K562 (cell line): ENCODE data around the gene AMPD3. TPM values are rescaled to one million over a fixed set of nuclear protein-coding genes. Genes with fewer than 3 reads are reported as not detected.

Source experiments
- ATAC-seq: fragments of 200-7000 bp; cut with Tn5 transposase; 3 replicates; pipeline ENCODE4 v1.9.1; 2020; ENCODE audit warnings: moderate library complexity
- BruUV-seq: library from RNA; stranded (reverse); fragments of 400-500 nt; replicated peaks from 2 replicates; lab custom pipeline; 2021; lab: Mats Ljungman, UMichigan
- CTCF ChIA-PET: fragments of 300-600 bp; formaldehyde crosslinking; extraction: SDS; loops from one replicate; lab custom pipeline; 2021; ENCODE audit warnings: low intra/inter-chr PET ratio; lab: Yijun Ruan, JAX
- POLR2A ChIA-PET: fragments of 300-600, 350-650 bp; sonication (Branson Sonifier 250); formaldehyde crosslinking; extraction: SDS; loops from one replicate; lab custom pipeline; 2021; ENCODE audit warnings: antibody characterized with exemption, inconsistent platforms; lab: Yijun Ruan, JAX
- DNase-seq, 4 experiments: peaks; one replicate each; pipeline versions ENCODE4 v3.0.0 to v3.0.0-alpha.2; 2011 to 2018; ENCODE audit warnings: low spot score in 3 of 4, mixed read lengths in 3 of 4; ENCODE audit errors: extremely low read depth in 1 of 4
- FAIRE-seq: peaks from 2 replicates; lab custom pipeline; 2011; peaks lifted over from hg19 to GRCh38; lab: Jason Lieb, UNC
- H2AFZ ChIP-seq: 2 replicates; pipeline ENCODE4 v1.6.0; 2011; ENCODE audit warnings: low read depth, low read length, control low read depth, inconsistent platforms
- H3K27ac ChIP-seq: fragments of 200-600 bp; 3 replicates; pipeline ENCODE4 v1.8.0; 2011; ENCODE audit warnings: low read depth, mild to moderate bottlenecking, control low read depth, inconsistent platforms, low read length, moderate library complexity, mixed read lengths; ENCODE audit errors: extremely low read depth
- H3K27me3 ChIP-seq, 2 experiments: fragments of 300-600 bp in 1 of 2; 2 replicates in 1 of 2; 3 replicates in 1 of 2; pipeline versions ENCODE4 v1.6.0 to v1.8.0; 2011; ENCODE audit warnings: inconsistent platforms in 2 of 2, low read length in 2 of 2, mild to moderate bottlenecking in 1 of 2, mixed read lengths in 1 of 2, moderate library complexity in 1 of 2; ENCODE audit not compliant: control insufficient read depth in 2 of 2, insufficient read depth in 2 of 2
- H3K36me3 ChIP-seq: fragments of 300-600 bp; 3 replicates; pipeline ENCODE4 v1.8.0; 2011; ENCODE audit warnings: mild to moderate bottlenecking, low read length, inconsistent platforms; ENCODE audit not compliant: control insufficient read depth, insufficient read depth
- H3K4me1 ChIP-seq, 2 experiments: fragments of 200-600 bp in 1 of 2; replicated peaks in 1 of 2; 2 replicates in 1 of 2; 3 replicates in 1 of 2; pipeline versions ENCODE4 v1.5.1 to v1.8.0; 2011; ENCODE audit warnings: inconsistent platforms in 2 of 2, low read length in 2 of 2, mild to moderate bottlenecking in 1 of 2, mixed read lengths in 1 of 2, moderate library complexity in 1 of 2; ENCODE audit not compliant: control insufficient read depth in 2 of 2, insufficient read depth in 2 of 2
- H3K4me2 ChIP-seq: 2 replicates; pipeline ENCODE4 v1.6.1; 2011; ENCODE audit warnings: low read length, control low read depth, inconsistent platforms, mixed read lengths; ENCODE audit not compliant: insufficient read depth
- H3K4me3 ChIP-seq: fragments of 200-600 bp; sonication (generic), shearing (Covaris generic); 2 replicates; pipeline ENCODE4 v1.5.1; 2016; ENCODE audit warnings: control low read depth, inconsistent platforms
- H3K79me2 ChIP-seq: fragments of 200-600 bp; 3 replicates; pipeline ENCODE4 v1.8.0; 2011; ENCODE audit warnings: low read length, inconsistent platforms; ENCODE audit not compliant: control insufficient read depth, insufficient read depth
- H3K9ac ChIP-seq, 2 experiments: 2 replicates each; pipeline versions ENCODE4 v1.6.0 to v1.6.1; 2011; ENCODE audit warnings: low read depth in 2 of 2, low read length in 2 of 2, control low read depth in 1 of 2, inconsistent platforms in 1 of 2, mild to moderate bottlenecking in 1 of 2, mixed read lengths in 1 of 2; ENCODE audit not compliant: insufficient read depth in 1 of 2
- H3K9me1 ChIP-seq: one replicate; pipeline ENCODE4 v1.6.0; 2011; ENCODE audit warnings: inconsistent platforms, mild to moderate bottlenecking, low read length, moderate library complexity; ENCODE audit not compliant: control insufficient read depth, insufficient read depth
- H3K9me3 ChIP-seq: replicated peaks from 2 replicates; pipeline ENCODE4 v1.5.1; 2011; ENCODE audit warnings: low read depth, low read length, inconsistent platforms; ENCODE audit not compliant: control insufficient read depth, insufficient read depth
- H4K20me1 ChIP-seq: replicated peaks from 2 replicates; pipeline ENCODE4 v1.6.1; 2011; ENCODE audit warnings: low read length, inconsistent platforms, mixed read lengths; ENCODE audit not compliant: control insufficient read depth, insufficient read depth
- CXXC5 ChIP-seq: fragments of 250-450 bp; sonication (Bioruptor Pico); IDR thresholded peaks from 2 replicates; pipeline ENCODE4 v1.8.0; 2022; ENCODE audit warnings: inconsistent platforms, mild to moderate bottlenecking, moderate library complexity
- MAZ ChIP-seq, 2 experiments: fragments of 450-650 bp in 1 of 2; sonication (generic) in 1 of 2; formaldehyde crosslinking; IDR thresholded peaks in 1 of 2; conservative IDR thresholded peaks in 1 of 2; 2 replicates each; pipeline versions ENCODE4 v1.4.0 to v1.5.0; 2020; ENCODE audit warnings: mild to moderate bottlenecking in 1 of 2, missing genetic modification reagents in 1 of 2
- NFIC ChIP-seq: fragments of 450-650 bp; IDR thresholded peaks from 2 replicates; pipeline ENCODE4 v1.6.1; 2017; ENCODE audit warnings: mild to moderate bottlenecking, inconsistent platforms
- SIN3A ChIP-seq, 2 experiments: fragments of 150-350 bp in 1 of 2; IDR thresholded peaks; 2 replicates each; pipeline ENCODE4 v1.6.1; 2011 to 2016; ENCODE audit warnings: borderline replicate concordance in 2 of 2, low read depth in 2 of 2, low read length in 2 of 2, mild to moderate bottlenecking in 2 of 2, moderate library complexity in 2 of 2; ENCODE audit not compliant: control insufficient read depth in 1 of 2
- ZKSCAN8 ChIP-seq: fragments of 200-800 bp; sonication (Bioruptor generic); IDR thresholded peaks from 2 replicates; pipeline ENCODE4 v1.6.1; 2016; ENCODE audit warnings: missing genetic modification characterization, missing compliant biosample characterization
- ZNF830 ChIP-seq: fragments of 250-450 bp; sonication (Bioruptor Pico); IDR thresholded peaks from 2 replicates; pipeline ENCODE4 v1.5.0; 2021; ENCODE audit warnings: mild to moderate bottlenecking
- WGBS: fragments of 100-300 bp; shearing (Covaris generic); methylation state at CpG from one replicate; pipeline ENCODE4 v1.1.6; 2016; ENCODE audit warnings: low coverage, mixed read lengths; ENCODE audit not compliant: insufficient coverage; ENCODE audit errors: missing lambda C conversion rate; 5-methylcytosine and 5-hydroxymethylcytosine counted together
- in situ Hi-C: fragments of 300-500 bp; cut with MboI; formaldehyde crosslinking; loops from 4 replicates; pipeline ENCODE4 v1.15.0; 2018; ENCODE audit warnings: inconsistent platforms, mixed read lengths
- intact Hi-C: fragments of 100-400 bp; cut with micrococcal nuclease; formaldehyde crosslinking; loops from 2 replicates; pipeline ENCODE4 v1.14.2; 2022
- polyA plus RNA-seq, 8 experiments: library from polyadenylated mRNA; depleted of rRNA in 4 of 8; stranded (reverse) in 5 of 8; unstranded in 3 of 8; fragments of >200 nt; fragmentation: Nextera tagmentation in 2 of 8; fragmentation: Illumina TruSeq in 1 of 8; extraction: Ambion mirVana in 2 of 8; extraction: Trizol in 1 of 8; gene quantifications; 2 replicates each; pipeline versions ENCODE4 v1.2.1 to v1.2.3, GENCODE V29; 2011 to 2014; ENCODE audit warnings: inconsistent platforms in 1 of 8, missing spikeins in 1 of 8
- total RNA-seq, 7 experiments: library from RNA; depleted of rRNA in 6 of 7; stranded (reverse); fragments of >200 nt in 6 of 7; fragmentation: Illumina TruSeq in 2 of 7; extraction: Trizol in 2 of 7; gene quantifications; 2 replicates each; pipeline versions ENCODE4 v1.2.1 to v1.2.3, GENCODE V29; 2011 to 2021; ENCODE audit warnings: low replicate concordance in 1 of 7
- TF ChIP-seq, protein P1 (sequence below), 2 experiments: fragments of 450-650 bp in 1 of 2; sonication (generic) in 1 of 2; formaldehyde crosslinking in 1 of 2; IDR thresholded peaks in 1 of 2; conservative IDR thresholded peaks in 1 of 2; 2 replicates each; pipeline versions ENCODE4 v1.6.1 to v1.8.1; 2016 to 2023; ENCODE audit warnings: mild to moderate bottlenecking in 2 of 2, moderate library complexity in 2 of 2, inconsistent platforms in 1 of 2, missing genetic modification reagents in 1 of 2
- TF ChIP-seq, protein P2 (sequence below): fragments of 450-650 bp; IDR thresholded peaks from 2 replicates; pipeline ENCODE4 v1.6.1; 2016; ENCODE audit warnings: antibody characterized with exemption

The AMPD3 gene
- total and polyA plus RNA-seq, 9 of the 15 experiments (the other 6 are each of a cell fraction or from before 2014, with no cell fraction given) = 4.4 to 23.6 (median 11.2) TPM

DNA sequence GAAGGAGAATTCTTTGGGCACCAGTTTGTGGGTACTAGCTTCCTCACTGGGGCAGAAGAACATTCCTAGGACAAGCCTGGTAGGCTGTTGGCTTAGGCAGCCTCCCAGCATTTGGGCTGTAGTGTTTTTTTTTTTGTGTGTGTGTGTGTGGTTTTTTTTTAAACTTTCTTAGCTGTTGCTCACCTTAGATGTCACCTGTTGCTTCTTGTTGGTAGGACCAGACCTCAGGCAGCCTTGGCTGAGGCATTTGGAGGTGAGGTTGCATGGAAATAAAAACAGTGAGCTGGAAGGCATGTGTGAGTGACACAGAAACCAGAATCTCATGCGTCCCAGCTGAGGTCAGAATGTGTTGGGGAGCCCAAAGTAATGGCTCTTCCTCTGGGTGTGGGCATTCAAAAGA lies 21.3 kb downstream of the AMPD3 start (continued):
- TF ChIP-seq, protein P1, sequence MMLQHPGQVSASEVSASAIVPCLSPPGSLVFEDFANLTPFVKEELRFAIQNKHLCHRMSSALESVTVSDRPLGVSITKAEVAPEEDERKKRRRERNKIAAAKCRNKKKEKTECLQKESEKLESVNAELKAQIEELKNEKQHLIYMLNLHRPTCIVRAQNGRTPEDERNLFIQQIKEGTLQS (IDR thresholded peaks at IDR 0.05) = no peak
- TF ChIP-seq, protein P1 (CRISPR knock-in tag; conservative IDR thresholded peaks at IDR 0.05) = no peak
- TF ChIP-seq, protein P2, sequence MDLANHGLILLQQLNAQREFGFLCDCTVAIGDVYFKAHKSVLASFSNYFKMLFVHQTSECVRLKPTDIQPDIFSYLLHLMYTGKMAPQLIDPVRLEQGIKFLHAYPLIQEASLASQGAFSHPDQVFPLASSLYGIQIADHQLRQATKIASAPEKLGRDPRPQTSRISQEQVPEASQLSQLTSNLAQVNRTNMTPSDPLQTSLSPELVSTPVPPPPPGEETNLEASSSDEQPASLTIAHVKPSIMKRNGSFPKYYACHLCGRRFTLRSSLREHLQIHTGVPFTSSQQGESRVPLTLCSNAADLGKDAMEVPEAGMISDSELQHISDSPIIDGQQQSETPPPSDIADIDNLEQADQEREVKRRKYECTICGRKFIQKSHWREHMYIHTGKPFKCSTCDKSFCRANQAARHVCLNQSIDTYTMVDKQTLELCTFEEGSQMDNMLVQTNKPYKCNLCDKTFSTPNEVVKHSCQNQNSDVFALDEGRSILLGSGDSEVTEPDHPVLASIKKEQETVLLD = no peak
- TF ChIP-seq ZKSCAN8 (no peak), SIN3A (IDR thresholded peaks at IDR 0.05; ENCODE audit: borderline replicate concordance in 2 of 2, control insufficient read depth in 1 of 2, low read depth in 2 of 2, low read length in 2 of 2) (no peak), ZNF830 (no peak)
- TF ChIP-seq, all 486 proteins: peak for 0

DNA sequence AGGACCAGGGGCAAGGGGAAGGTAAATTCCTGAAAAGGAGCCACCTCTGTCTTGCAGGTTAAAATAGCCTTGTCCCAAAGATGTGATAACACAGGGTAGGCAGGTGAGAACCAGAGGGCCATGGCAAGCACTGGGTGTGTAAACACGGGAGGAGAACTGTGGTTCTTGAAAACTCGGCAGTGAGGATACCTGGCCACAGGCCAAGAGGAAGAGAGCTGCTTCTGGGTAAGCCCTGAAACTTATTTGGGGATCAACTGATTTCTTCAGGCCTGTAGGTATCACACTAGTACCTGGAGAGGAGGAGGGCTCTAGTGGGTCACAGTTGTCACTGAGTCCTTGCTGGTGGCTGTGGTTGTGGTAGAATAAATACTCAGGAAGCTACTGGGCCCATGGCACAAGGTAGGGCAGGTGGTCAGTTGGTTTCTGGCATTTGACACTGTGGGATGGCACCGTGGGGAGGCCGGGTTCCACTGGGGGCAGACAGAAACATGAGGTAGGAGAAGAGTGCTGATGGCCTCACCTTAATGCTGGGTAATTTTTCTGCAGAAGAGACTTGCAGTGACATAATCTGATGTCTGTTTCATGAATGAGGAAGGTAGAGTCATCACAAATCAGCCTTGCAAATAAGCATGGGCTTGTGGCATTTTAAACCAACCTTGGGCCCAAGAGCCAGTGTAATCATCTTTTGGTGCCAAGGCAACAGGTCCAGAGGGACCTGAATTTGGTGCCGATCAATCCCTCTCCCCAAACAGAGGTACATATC lies 22.0 kb downstream of the AMPD3 start:
- Histone ChIP-seq H3K79me2 (peaks cover 4% of the 10 kb centered on the region; the same call in 2 of the 3 replicates), H3K27ac (no peak overlapping the region), H3K9ac (no peak overlapping the region), H4K20me1 (peaks cover 7% of the 10 kb centered on the region; the same call in 1 of the 2 replicates), H2AFZ (no peak overlapping the region), H3K36me3 (peaks cover 78% of the 10 kb centered on the region; the same call in 2 of the 3 replicates), H3K9me3 (no peaks in the 10 kb centered on the region), H3K4me1 (peaks cover 0 to 5% of the 10 kb centered on the region in 2 experiments; a peak in 2 of 5 replicates), H3K4me3 (no peak overlapping the region), H3K4me2 (no peak overlapping the region), H3K27me3 (no peaks in the 10 kb centered on the region), H3K9me1 (peaks cover 8% of the 10 kb centered on the region)
- no TSS peak for BruUV-seq
- CTCF ChIA-PET = no interaction called here
- FAIRE-seq (no peak), ATAC-seq (no peak), DNase-seq (no peak)
- TF ChIP-seq CXXC5 (CRISPR knock-in tag) (no peak), MAZ (CRISPR knock-in tag; conservative IDR thresholded peaks at IDR 0.05 in 1 of 2, IDR thresholded peaks at IDR 0.05 in 1 of 2) (no peak), NFIC (peak; percentile 58)
- intact Hi-C loops = no loop called here
- POLR2A ChIA-PET = interaction anchor here (0.6 to 0.8 kb wide), 2 partner anchors 48 to 330 kb away, joined by 3 read pairs; no protein-coding TSS in a partner anchor
- WGBS = 65% methylated on average over 4 of the region's 5 CpGs
- in situ Hi-C loops = no loop called here
